RCC 7860 (cell line): ENCODE data around the gene SLC39A11.

Source experiments
- DNase-seq: peaks from one replicate; pipeline ENCODE4 v3.0.0-alpha.2; 2015; ENCODE audit warnings: low spot score
- FAIRE-seq: peaks from 2 replicates; lab custom pipeline; 2012; peaks lifted over from hg19 to GRCh38; lab: Jason Lieb, UNC

SLC39A11 gene

DNA sequence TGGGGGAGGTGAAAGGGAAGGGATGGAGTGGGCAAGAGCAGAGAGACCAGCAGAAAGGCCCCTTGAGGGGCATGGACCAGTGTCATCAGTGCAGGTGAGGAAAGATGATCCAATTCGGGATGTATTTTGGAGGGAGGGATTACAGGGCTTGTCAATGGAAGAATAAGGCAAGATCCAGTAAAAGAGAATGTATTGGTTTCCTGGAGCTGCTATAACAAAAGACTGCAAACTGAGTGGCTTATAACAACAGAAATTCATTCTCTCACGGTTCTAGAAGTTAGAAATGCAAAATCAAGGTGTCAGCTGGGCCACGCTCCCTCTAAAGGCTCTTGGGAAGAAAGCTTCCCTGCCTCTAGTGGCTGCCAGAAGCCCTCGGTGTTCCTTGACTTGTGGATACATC is 41.7 kb downstream of the SLC39A11 start:
- DNase-seq (no peak), FAIRE-seq (no peak)

DNA sequence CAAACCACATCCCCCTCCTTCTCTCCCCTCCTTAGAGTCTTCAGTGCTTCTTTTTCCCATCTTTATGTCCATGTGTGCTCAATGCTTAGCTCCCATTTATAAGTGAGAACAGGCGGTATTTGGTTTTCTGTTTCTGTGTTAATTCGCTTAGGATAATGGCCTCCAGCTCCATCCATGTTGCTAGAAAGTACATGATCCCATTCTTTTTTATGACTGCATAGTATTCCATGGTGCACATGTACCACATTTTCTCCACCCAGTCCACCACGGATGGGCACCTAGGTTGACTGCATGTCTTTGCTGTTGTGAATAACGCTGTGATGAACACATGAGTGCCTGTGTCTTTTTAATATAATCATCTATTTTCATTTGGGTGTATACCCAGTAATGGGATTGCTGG is 44.3 kb downstream of the SLC39A11 start:
- DNase-seq (no peak), FAIRE-seq (no peak)

GRCh38 chr17:73045724-73046123 is 46.8 kb downstream of the SLC39A11 start:
- FAIRE-seq = no peak
- no peak for DNase-seq

GRCh38 chr17:73043686-73044581 is 48.6 kb downstream of the SLC39A11 start:
- DNase-seq (no peak), FAIRE-seq (peak; percentile 72)

GRCh38 chr17:73042809-73043685 is 49.4 kb downstream of the SLC39A11 start:
- no peak for DNase-seq
- no peak for FAIRE-seq

DNA sequence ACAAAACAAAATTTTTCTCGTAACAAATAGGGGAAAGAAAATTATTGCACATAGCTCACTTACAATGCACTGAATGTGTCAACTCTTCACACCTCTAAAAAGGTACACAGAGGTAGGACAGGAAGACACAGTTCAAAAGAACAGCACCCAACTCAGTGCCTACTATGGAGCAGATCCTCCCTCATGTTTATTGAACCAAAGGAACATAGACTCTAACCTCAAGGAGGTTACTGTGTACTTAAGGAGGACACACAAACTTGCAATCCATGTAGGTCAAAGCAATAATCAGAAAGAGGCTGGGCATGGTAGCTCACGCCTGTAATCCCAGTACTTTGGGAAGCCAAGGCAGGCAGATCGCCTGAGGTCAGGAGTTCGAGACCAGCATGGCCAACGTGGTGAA is 50.3 kb downstream of the SLC39A11 start:
- DNase-seq = no peak
- no peak for FAIRE-seq

GRCh38 chr17:73039282-73039681 is 53.2 kb downstream of the SLC39A11 start:
- DNase-seq (no peak), FAIRE-seq (no peak)

DNA sequence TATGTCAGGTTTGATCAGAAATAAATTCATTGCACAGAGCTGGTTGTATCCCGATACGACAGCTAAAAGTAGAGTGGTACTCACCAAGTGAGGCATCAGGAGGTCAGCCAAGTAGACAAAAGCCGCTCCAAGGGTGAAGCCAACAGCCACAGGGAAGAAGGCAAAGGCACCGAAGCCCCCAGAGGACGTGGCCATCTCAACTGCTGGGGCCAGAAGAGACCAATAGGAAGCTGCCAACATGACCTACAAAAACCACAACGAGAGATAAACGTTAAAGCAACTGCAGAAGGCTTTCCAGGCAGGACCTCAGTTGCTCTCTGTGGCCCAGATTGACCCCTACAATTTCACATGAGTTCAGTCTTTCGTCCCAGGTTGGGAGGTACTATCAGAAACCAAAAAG is 61.0 kb downstream of the SLC39A11 start:
- FAIRE-seq = no peak
- no peak for DNase-seq

DNA sequence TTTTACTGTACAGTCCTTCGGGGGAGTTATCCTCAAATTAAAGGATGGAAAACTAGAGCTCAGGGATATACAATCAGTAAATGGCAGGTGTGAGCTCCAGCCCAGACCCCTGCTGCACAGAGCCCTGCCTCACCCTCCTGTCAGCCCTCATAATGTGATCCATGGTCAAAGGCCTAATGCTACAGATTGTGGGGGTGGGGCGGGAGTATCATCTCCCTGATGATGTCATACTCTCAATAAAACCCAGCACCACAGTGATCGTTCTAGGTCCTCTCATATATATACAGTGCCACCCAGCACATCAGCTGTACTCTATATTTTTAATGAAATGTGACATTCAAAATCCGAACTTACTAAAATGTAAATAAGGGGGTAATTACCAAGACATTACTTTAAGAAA is 61.5 kb downstream of the SLC39A11 start:
- no peak for FAIRE-seq
- DNase-seq = no peak

DNA sequence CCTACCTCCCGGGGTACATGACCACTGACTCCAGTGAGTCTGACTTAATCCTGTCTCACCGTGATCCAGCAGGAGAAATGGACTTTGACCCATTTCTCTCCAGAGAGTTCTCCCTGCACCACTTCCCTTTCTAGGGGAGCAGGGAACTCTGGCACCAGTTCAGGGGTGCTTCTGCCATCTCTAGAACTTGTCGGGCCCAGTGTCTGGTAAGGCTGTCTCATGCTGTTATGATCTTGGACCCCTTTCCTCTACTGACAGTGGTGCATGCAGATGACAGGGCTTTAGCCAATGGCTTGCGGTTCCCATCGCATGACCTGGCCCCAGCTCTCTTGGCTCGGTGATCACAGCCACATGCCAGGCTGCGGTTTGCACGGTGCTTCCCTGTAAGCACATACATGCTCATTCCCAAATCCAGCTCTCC is 62.0 kb downstream of the SLC39A11 start:
- FAIRE-seq (peak; percentile 73), DNase-seq (peak; percentile 75)

GRCh38 chr17:73029991-73030390 is 62.5 kb downstream of the SLC39A11 start:
- DNase-seq (no peak), FAIRE-seq (no peak)

DNA sequence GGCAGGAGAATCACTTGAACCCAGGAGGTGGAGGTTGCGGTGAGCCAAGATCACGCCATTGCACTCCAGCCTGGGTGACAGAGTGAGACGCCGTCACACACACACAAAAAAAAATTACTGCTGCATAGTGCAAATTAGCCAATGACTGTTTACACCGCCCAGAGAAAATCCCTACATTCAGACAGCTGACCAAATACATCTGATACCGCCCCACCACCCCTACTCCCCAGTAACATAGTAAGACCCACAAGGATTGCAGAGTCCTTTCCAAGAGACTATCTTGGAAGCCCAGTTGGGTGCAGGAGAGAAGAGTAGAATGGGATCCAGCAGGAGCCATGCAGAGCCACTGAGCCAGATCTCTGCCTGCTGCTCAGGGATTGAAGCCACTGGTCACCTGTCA is 63.5 kb downstream of the SLC39A11 start:
- DNase-seq = no peak
- FAIRE-seq = no peak

DNA sequence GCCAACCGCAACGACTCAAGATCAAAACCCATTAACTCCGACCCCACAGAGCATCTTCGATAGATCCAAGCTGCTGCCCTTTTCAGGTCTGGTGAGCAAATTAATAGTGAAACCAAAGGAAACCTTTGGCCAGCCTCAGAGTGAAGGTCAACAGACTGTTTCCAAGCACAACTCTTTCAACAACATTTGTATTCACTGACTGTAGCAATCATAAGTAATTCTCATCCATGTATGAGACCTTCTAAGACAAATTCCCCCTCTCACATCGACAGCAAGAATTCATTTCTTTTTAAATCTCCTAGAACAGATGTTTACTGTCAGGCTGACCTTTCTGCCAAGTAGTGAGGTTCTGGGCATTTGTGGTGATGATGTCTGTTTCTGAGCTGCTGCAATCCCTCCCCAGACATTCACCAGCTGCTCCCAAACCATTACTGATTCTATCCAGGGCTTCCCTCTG is 64.2 kb downstream of the SLC39A11 start:
- FAIRE-seq (no peak), DNase-seq (no peak)

- FAIRE-seq (no peak), DNase-seq (no peak)
These were observed 65.3 kb downstream of the SLC39A11 start for GRCh38 chr17:73027130-73027741.

- no peak for FAIRE-seq
These were observed 67.4 kb downstream of the SLC39A11 start for GRCh38 chr17:73025041-73025560.

DNA sequence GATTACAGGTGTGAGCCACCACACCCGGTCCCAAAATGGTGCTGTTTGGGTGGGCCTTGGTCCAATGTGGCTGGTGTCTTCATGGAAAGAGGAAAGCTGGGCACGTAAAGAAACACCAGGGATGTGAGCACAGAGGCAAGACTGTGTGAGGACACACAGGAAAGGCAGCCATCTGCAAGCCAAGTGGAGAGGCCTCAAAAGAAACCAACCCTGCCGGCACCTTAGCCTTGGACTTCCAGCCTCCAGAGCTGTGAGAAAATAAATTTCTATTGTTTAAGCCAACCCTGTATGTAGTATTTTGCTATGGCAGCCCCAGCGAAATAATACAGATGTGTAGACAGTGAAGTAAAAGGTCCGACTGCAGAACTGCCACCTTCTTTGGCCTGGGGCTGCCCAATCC is 68.7 kb downstream of the SLC39A11 start:
- no peak for DNase-seq

More at GRCh38 chr17:73025041-73025560, 67.4 kb downstream of the SLC39A11 start:
- no peak for DNase-seq

DNA sequence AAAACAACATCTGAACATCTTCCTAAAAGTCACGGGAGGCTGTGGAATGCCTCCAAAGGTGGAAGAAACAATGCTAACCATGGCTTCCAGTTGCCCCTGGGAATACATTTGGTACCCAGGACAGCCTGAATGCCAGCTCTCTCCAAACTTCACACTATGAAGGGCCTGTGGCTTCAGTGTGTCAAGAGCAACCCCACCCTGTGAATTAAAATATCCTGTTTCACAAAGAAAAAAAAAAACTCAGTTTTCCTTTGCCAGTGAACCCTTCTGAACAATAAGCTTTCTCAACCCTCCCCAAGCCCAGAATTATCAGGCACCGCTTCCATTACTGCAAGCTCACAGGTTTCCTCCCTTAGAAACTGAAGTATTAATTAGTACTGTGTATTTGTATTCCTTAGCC is 69.8 kb downstream of the SLC39A11 start:
- no peak for DNase-seq
- FAIRE-seq = no peak

More for the DNA sequence above, 68.7 kb downstream of the SLC39A11 start:
- FAIRE-seq = no peak

DNA sequence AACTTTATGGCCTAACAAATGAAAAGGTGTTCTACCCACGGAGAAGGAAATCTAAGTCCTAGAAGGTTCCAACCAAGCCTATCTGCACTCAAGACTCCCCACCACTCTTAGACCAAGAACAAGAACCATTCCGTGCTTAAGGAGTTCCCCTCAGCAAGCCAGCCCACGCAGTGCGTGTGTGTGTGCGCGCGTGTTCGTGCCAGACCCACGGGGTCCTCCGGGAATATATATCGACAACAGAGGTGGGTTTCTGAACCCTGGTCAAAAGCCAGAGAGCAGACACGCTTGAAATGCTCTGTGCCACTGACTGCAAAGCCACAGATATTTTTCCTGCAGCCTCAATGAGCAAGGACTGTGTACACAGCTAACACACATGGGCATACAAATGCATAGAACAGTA is 70.7 kb downstream of the SLC39A11 start:
- DNase-seq = no peak
- FAIRE-seq = no peak

DNA sequence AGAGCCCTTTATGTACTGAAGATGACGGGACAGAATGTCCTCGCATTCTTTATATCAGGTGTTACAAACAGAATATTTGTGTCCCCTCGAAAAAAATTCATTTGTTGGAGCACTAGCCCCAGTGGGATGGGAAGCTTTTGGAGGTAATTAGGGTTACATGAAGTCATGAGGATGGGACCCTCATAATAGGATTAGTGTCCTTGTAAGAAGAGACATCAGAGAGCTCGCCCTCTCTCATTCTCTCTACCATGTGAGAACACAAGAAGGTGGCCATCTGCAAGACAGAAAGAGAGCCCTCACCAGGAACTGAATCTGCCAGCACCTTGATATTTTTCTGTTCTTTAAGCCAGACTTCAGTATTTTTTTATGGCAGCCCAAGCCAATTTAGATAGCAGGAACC is 72.4 kb downstream of the SLC39A11 start:
- DNase-seq = no peak
- FAIRE-seq = no peak

DNA sequence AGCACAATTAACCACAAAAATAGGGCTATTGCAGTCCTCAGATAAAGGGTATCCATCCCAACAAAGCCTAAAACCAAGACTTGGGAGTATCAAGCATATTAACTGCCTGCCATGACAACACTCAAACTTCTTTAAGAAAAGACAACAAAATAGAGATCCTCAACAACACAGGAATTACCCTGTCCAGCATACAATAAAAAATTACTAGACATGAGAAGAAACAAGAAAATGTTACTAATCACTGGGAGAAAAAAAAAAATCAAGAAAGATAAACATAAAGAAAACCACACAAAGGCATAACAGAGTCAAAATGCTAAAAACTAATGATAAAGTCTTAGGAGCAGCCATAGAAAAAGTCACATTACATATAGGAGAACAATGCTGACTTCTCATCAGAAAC is 73.9 kb downstream of the SLC39A11 start:
- FAIRE-seq (no peak), DNase-seq (no peak)

DNA sequence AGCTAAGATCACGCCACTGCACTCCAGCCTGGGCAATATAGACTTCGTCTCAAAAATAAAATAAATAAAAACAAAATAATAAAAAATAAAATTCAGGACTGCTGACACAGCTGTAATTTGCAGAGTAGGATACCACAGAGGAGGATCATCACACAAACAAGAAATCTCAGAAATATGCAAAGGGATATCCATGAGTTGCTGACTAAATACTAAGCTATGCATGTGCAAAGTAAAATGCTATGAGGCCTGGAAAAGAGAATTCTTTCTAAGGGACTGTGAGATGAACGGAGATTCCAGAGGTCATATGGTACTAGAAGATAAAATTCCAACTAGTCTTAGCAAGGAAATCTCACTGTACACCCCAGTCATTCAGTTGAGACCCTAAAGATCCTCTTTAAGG is 74.8 kb downstream of the SLC39A11 start:
- DNase-seq (peak; percentile 80), FAIRE-seq (peak; percentile 32)
